Astrocyte (in vitro differentiated cells and primary cell): ENCODE results near the gene HSD17B13. TPM values are rescaled to one million over a fixed set of nuclear protein-coding genes. Genes with fewer than 3 reads are reported as not detected.

ENCODE experiments used
- DNase-seq: peaks from one replicate; pipeline ENCODE4 v3.0.0-alpha.2; 2010; ENCODE audit warnings: low read depth
- FAIRE-seq: peaks from 2 replicates; lab custom pipeline; 2011; peaks lifted over from hg19 to GRCh38; lab: Jason Lieb, UNC
- H2AFZ ChIP-seq: 2 replicates; pipeline ENCODE4 v1.6.0; 2012; ENCODE audit warnings: low read depth, low read length, inconsistent platforms
- H3K27ac ChIP-seq: 2 replicates; pipeline ENCODE4 v1.5.1; 2011; ENCODE audit warnings: low read depth, low read length, inconsistent platforms
- H3K27me3 ChIP-seq: 2 replicates; pipeline ENCODE4 v1.6.0; 2011; ENCODE audit warnings: low read length, inconsistent platforms; ENCODE audit not compliant: insufficient read depth
- H3K36me3 ChIP-seq: 2 replicates; pipeline ENCODE4 v1.5.1; 2011; ENCODE audit warnings: low read length, inconsistent platforms; ENCODE audit not compliant: insufficient read depth
- H3K4me1 ChIP-seq: 2 replicates; pipeline ENCODE4 v1.5.1; 2011; ENCODE audit warnings: low read length, inconsistent platforms; ENCODE audit not compliant: insufficient read depth
- H3K4me2 ChIP-seq: 2 replicates; pipeline ENCODE4 v1.6.0; 2012; ENCODE audit warnings: low read length, inconsistent platforms
- H3K4me3 ChIP-seq: 2 replicates; pipeline ENCODE4 v1.5.1; 2011; ENCODE audit warnings: low read depth, mild to moderate bottlenecking, low read length, inconsistent platforms; ENCODE audit not compliant: insufficient read depth
- H3K79me2 ChIP-seq: 2 replicates; pipeline ENCODE4 v1.6.0; 2012; ENCODE audit warnings: mild to moderate bottlenecking, low read length, inconsistent platforms; ENCODE audit not compliant: insufficient read depth
- H3K9ac ChIP-seq: 2 replicates; pipeline ENCODE4 v1.6.0; 2012; ENCODE audit warnings: mild to moderate bottlenecking, low read length, inconsistent platforms
- H3K9me3 ChIP-seq: 2 replicates; pipeline ENCODE4 v1.5.1; 2012; ENCODE audit warnings: low read depth, mild to moderate bottlenecking, low read length, inconsistent platforms; ENCODE audit not compliant: insufficient read depth
- H4K20me1 ChIP-seq: 2 replicates; pipeline ENCODE4 v1.6.0; 2012; ENCODE audit warnings: low read length, inconsistent platforms; ENCODE audit not compliant: insufficient read depth
- H3K27ac Mint-ChIP-seq: one replicate; pipeline ENCODE4 v1.8.0; 2021; ENCODE audit warnings: mild to moderate bottlenecking, mixed read lengths; ENCODE audit not compliant: unreplicated experiment
- H3K27me3 Mint-ChIP-seq: one replicate; pipeline ENCODE4 v1.8.0; 2021; ENCODE audit warnings: low read depth, mixed read lengths; ENCODE audit not compliant: unreplicated experiment
- H3K36me3 Mint-ChIP-seq: one replicate; pipeline ENCODE4 v1.8.0; 2021; ENCODE audit warnings: low read depth, mixed read lengths; ENCODE audit not compliant: unreplicated experiment
- H3K4me1 Mint-ChIP-seq: one replicate; pipeline ENCODE4 v1.8.0; 2021; ENCODE audit warnings: low read depth, mixed read lengths; ENCODE audit not compliant: unreplicated experiment
- H3K4me3 Mint-ChIP-seq: one replicate; pipeline ENCODE4 v1.8.0; 2021; ENCODE audit warnings: mild to moderate bottlenecking, moderate library complexity, mixed read lengths; ENCODE audit not compliant: unreplicated experiment
- H3K9me3 Mint-ChIP-seq: one replicate; pipeline ENCODE4 v1.8.0; 2021; ENCODE audit warnings: mild to moderate bottlenecking, mixed read lengths; ENCODE audit not compliant: unreplicated experiment
- EZH2 ChIP-seq: IDR thresholded peaks from 2 replicates; pipeline ENCODE4 v1.6.1; 2012; ENCODE audit warnings: mild to moderate bottlenecking, low read length, inconsistent platforms; ENCODE audit not compliant: insufficient read depth
- microRNA-seq: library from miRNA; unstranded; fragments of <30 nt; microRNA quantifications from one replicate; pipeline ENCODE4 v1.2.0, GENCODE V29; 2020
- total RNA-seq: library from RNA; stranded (reverse); gene quantifications from 2 replicates; pipeline ENCODE4 v1.2.1, GENCODE V29; 2021
- TF ChIP-seq, protein P1 (sequence below): IDR thresholded peaks from 2 replicates; pipeline ENCODE4 v1.5.1; 2011; ENCODE audit warnings: low read depth, mild to moderate bottlenecking, inconsistent platforms, low read length, moderate library complexity; ENCODE audit not compliant: insufficient read depth

HSD17B13 gene
- total RNA-seq, 1 donor from 2014 or later = 0.09 TPM

DNA sequence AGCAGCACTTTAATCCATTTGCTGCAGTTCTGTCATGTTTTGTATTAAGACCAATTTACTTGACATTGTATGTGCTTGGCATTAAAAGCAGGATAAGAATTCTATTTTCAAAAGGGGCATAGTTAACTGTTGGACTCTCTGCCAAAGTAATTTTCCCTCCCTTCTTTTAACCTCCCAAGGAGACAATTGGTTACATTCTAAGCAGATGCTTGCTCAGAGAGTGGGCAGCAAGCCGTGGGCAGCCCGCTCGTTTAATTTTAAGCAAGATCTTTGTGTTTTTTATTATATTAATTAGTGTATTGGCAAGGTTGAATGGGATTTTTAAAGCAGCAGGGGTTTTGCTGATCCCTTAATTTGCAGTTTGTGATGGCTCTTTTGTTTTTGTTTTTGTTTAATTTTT is 65.2 kb downstream of the HSD17B13 start:
- H3K36me3 Mint-ChIP-seq = no peaks in the 10 kb centered on the region
- no peak overlapping the region for H3K4me3 Mint-ChIP-seq
- no peak overlapping the region for H2AFZ ChIP-seq
- H3K9me3 Mint-ChIP-seq = peaks cover 8% of the 10 kb centered on the region
- H3K79me2 ChIP-seq = no peaks in the 10 kb centered on the region
- no peak for DNase-seq
- H3K27me3 Mint-ChIP-seq = no peaks in the 10 kb centered on the region
- H3K4me1 ChIP-seq = no peaks in the 10 kb centered on the region
- no peaks in the 10 kb centered on the region for H4K20me1 ChIP-seq
- no peak for FAIRE-seq
- no peak overlapping the region for H3K9ac ChIP-seq
- no peak overlapping the region for H3K4me2 ChIP-seq
- H3K9me3 ChIP-seq = no peaks in the 10 kb centered on the region
- no peak overlapping the region for H3K27ac Mint-ChIP-seq
- H3K27me3 ChIP-seq = no peaks in the 10 kb centered on the region
- H3K36me3 ChIP-seq = no peaks in the 10 kb centered on the region
- no peaks in the 10 kb centered on the region for H3K4me1 Mint-ChIP-seq
- no peak overlapping the region for H3K27ac ChIP-seq
- TF ChIP-seq, protein P1, sequence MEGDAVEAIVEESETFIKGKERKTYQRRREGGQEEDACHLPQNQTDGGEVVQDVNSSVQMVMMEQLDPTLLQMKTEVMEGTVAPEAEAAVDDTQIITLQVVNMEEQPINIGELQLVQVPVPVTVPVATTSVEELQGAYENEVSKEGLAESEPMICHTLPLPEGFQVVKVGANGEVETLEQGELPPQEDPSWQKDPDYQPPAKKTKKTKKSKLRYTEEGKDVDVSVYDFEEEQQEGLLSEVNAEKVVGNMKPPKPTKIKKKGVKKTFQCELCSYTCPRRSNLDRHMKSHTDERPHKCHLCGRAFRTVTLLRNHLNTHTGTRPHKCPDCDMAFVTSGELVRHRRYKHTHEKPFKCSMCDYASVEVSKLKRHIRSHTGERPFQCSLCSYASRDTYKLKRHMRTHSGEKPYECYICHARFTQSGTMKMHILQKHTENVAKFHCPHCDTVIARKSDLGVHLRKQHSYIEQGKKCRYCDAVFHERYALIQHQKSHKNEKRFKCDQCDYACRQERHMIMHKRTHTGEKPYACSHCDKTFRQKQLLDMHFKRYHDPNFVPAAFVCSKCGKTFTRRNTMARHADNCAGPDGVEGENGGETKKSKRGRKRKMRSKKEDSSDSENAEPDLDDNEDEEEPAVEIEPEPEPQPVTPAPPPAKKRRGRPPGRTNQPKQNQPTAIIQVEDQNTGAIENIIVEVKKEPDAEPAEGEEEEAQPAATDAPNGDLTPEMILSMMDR = no peak
- TF ChIP-seq EZH2 = no peak
- no peak overlapping the region for H3K4me3 ChIP-seq

DNA sequence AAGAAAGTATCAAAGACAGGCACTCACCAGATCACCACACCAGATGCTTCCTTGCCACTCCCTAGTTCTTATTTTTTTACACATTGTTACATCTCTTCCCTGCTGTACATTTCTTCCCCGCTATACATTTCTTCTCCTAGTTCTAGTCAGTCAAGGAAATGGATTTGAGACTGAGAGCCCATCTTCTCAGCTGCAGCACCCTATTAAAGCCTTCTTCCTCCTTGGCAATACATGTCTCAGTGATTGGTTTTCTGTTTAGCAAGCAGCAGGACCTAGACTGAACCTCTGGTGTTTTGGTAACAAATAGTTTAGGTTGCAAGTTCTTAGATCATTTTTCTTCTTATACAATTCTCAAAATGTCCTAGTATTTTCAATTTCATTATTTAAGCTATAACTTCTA is 66.9 kb downstream of the HSD17B13 start:
- H3K9me3 Mint-ChIP-seq = peaks cover 8% of the 10 kb centered on the region
- no peaks in the 10 kb centered on the region for H4K20me1 ChIP-seq
- no peaks in the 10 kb centered on the region for H3K36me3 ChIP-seq
- no peaks in the 10 kb centered on the region for H3K27me3 Mint-ChIP-seq
- TF ChIP-seq, protein P1 = no peak
- TF ChIP-seq EZH2 = no peak
- FAIRE-seq (no peak), DNase-seq (no peak)
- no peak overlapping the region for H2AFZ ChIP-seq
- no peaks in the 10 kb centered on the region for H3K4me1 Mint-ChIP-seq
- no peak overlapping the region for H3K4me2 ChIP-seq
- H3K27ac Mint-ChIP-seq = no peak overlapping the region
- no peaks in the 10 kb centered on the region for H3K4me1 ChIP-seq
- no peaks in the 10 kb centered on the region for H3K79me2 ChIP-seq
- no peak overlapping the region for H3K9ac ChIP-seq
- no peak overlapping the region for H3K4me3 ChIP-seq
- no peaks in the 10 kb centered on the region for H3K27me3 ChIP-seq
- H3K36me3 Mint-ChIP-seq = no peaks in the 10 kb centered on the region
- no peaks in the 10 kb centered on the region for H3K9me3 ChIP-seq
- H3K27ac ChIP-seq = no peak overlapping the region
- no peak overlapping the region for H3K4me3 Mint-ChIP-seq

Small RNA genes within 50 kb of the gene (microRNA-seq; reads per million reads assigned to microRNA genes)
- gene MIR5705 = not detected

Other genes with a start within 250 kb of the HSD17B13 start
- 11.8 and 12.4 TPM in 2 replicates for gene KLHL8, start 102.3 kb downstream of the HSD17B13 start, total RNA-seq
- gene HSD17B11, start 68.3 kb upstream of the HSD17B13 start, total RNA-seq = 32.8 and 34.0 TPM in 2 replicates
- gene NUDT9, start 99.7 kb upstream of the HSD17B13 start, total RNA-seq = 31.9 and 33.7 TPM in 2 replicates
- gene SPARCL1, start 206.5 kb upstream of the HSD17B13 start, total RNA-seq = 0.25 and 0.34 TPM in 2 replicates